ENCODE data around the gene TCF7L1.

GRCh38 chr2:85152895-85153294, 19.7 kb downstream of the TCF7L1 start:
- no peak for TF ChIP-seq POLR2A (IDR thresholded peaks at IDR 0.05; ENCODE audit: low read depth, low read length)
- no peak for TF ChIP-seq EZH2 (IDR thresholded peaks at IDR 0.05; ENCODE audit: borderline replicate concordance, low read depth, low read length, severe bottlenecking)
- no peak for TF ChIP-seq CTCF (IDR thresholded peaks at IDR 0.05; ENCODE audit: extremely low read depth in 1 of 2, insufficient read depth in 1 of 2, low read depth in 1 of 2, low read length in 2 of 2)
- TF ChIP-seq JUN (IDR thresholded peaks at IDR 0.05; ENCODE audit: borderline replicate concordance, insufficient read depth, insufficient read length, low read depth) = no peak
- no peak for TF ChIP-seq POLR2AphosphoS5 (IDR thresholded peaks at IDR 0.05; ENCODE audit: insufficient read depth, low read depth, low read length)
- no peak for TF ChIP-seq FOS (IDR thresholded peaks at IDR 0.05; ENCODE audit: borderline replicate concordance, insufficient read depth, low read length)
- no peak for TF ChIP-seq MAX (IDR thresholded peaks at IDR 0.05; ENCODE audit: insufficient read depth, insufficient read length)
- no peak for TF ChIP-seq GATA2 (IDR thresholded peaks at IDR 0.05; ENCODE audit: insufficient read depth, insufficient read length, low read depth, low read length)
- no peak for TF ChIP-seq MYC (IDR thresholded peaks at IDR 0.05; ENCODE audit: low read depth, low read length)

All from endothelial cell of umbilical vein (primary cell).